GM12801 (cell line): ENCODE data around the gene PLPPR2.

Experiments
- TF ChIP-seq, protein P1 (sequence below): IDR thresholded peaks from one replicate; pipeline ENCODE4 v1.5.1; 2011; ENCODE audit warnings: control low read depth; ENCODE audit not compliant: insufficient read length; ENCODE audit errors: extremely low read depth

PLPPR2 gene

DNA sequence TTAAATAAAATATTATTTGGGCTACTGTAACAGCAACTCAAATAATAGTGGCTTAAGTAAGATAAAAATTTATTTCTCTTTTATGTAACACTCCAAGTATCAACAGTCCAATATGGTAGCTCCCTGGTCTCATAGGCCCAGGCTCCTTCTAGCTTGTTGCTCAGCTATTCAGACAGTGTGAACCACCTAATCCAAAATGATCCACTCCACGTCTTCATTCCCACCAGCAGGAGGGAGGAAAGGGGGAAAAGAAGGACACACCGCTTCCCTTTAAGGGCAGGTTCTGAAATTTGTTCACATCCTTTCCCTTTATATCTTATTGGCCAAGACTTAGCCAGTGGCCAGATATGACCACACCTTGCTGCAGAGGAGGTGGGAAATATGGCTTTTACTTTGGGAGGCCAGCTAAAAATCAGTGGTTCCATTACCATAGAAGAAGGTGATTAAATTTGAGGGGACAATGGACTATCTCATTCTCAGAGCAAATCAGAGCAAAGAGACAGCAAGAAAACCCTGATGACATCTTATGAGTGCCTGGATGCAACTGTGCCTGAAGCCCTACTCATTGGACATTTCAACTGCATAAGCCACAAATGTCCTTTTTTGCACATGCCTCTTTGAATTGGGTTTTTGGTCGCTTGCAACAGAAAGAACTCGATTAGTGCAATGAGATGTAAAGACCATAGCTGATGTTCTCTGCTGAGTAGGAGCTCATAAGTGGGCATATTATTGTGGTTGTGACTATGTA, 35.9 kb downstream of the PLPPR2 start:
- TF ChIP-seq, protein P1, sequence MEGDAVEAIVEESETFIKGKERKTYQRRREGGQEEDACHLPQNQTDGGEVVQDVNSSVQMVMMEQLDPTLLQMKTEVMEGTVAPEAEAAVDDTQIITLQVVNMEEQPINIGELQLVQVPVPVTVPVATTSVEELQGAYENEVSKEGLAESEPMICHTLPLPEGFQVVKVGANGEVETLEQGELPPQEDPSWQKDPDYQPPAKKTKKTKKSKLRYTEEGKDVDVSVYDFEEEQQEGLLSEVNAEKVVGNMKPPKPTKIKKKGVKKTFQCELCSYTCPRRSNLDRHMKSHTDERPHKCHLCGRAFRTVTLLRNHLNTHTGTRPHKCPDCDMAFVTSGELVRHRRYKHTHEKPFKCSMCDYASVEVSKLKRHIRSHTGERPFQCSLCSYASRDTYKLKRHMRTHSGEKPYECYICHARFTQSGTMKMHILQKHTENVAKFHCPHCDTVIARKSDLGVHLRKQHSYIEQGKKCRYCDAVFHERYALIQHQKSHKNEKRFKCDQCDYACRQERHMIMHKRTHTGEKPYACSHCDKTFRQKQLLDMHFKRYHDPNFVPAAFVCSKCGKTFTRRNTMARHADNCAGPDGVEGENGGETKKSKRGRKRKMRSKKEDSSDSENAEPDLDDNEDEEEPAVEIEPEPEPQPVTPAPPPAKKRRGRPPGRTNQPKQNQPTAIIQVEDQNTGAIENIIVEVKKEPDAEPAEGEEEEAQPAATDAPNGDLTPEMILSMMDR, result no peak

DNA sequence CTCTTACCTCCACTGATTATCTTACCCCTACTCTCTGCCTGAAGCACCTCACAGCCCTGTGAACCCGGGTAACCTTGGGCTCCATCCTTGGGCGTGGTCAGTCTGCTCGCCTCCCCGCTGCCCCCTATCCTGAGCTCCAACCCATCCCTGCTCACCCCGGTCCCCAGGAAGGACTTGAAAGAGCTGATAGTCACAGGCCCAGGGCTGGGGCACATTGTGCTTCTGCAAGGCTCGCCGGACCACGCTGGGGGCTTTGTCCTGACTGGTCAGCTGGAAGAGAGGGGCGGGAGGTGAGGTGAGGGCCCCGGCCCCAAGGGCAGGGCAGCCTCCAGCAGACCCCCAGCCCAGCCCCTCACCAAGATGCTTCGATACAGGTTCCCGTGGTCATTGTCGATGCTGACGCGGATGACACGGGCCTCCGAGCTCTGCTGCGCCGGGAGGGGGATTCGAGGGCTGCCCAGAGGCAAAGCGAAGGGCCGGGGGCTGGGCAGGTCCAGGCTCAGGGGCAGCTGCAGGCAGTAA, 41.9 kb downstream of the PLPPR2 start:
- TF ChIP-seq, protein P1, result no peak

GRCh38 chr19:11399667-11400066, 44.4 kb downstream of the PLPPR2 start:
- TF ChIP-seq, protein P1, result no peak

GRCh38 chr19:11400798-11401197, 45.6 kb downstream of the PLPPR2 start:
- TF ChIP-seq, protein P1, result no peak

DNA sequence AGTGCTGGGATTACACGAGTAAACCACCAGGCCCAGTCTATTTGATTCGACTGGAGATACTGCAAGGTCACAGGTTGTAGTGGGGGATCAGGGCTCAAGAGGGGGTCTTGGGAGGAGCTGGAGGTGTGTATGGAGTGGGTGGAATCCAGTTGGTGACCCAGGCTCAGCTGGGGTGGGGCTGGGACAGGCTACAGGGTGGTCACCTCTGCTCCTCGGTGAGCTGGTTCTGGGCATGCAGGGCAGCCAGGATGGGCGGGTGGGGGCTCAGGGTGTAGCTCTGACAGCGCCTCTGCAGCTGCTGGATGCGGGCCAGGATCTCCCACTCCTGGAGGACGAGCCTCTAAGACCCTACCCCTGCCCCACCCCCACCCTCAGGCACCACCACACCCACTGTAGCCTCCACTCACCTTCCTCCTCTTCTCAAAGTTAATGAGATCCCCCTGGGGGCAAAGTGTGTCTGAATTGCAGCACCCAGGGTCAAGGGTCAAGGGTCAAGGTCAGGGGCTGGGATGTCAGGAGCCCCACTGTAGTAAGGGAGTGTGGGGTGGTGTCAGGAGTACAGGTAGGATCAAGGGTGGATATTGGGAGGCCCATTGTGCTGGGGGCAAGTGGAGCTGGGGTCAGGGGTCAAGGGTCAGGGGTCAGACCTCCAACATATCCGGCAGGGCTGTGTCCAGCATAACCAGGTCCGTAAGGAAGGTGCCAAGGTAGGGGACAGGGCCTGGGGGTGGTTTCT, 46.7 kb downstream of the PLPPR2 start:
- TF ChIP-seq, protein P1, result no peak

DNA sequence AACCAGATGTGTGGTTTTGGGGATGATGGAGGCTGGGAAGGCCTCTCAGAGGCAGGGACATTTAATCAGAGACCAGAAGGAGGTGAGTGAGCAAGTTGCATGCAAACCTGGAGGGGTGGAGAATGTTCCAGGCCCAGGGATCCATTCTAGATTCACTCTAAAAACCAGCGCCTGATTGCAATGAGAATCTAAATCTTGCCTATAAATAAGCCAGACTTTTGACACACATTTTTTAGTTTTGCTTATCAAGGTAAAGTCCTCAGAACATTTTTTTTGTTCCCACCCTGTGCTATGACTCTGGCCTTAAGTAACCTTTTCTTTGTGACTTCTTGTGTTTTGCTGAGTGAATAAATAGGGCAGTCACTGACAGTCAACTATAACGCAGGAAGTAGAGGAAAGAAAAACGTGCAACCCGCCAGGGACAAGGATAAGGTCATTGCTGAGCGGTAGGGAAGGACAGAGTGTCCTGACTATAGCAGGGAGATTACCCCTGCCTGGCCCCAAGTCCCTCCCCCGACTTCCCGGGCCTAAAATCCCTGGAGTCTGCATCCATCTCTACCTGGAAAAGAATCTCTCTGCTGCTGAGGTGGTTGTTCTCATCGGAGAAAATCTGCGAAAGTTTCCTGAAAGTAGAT, 49.5 kb downstream of the PLPPR2 start:
- TF ChIP-seq, protein P1, result no peak
